ENCODE results near the gene DEGS1. TPM values are rescaled to one million over a fixed set of nuclear protein-coding genes. Genes with fewer than 3 reads are reported as not detected.

DEGS1 gene
- total and polyA plus RNA-seq, 2 donors (not counting 1 experiment from before 2014, with no cell fraction given) = 64.2 to 383 TPM

GRCh38 chr1:224238756-224239155 is 55.7 kb downstream of the DEGS1 start:
- Histone ChIP-seq H3K36me3 (ENCODE audit: control insufficient read depth, insufficient read depth, low read length) (peaks cover 2% of the 10 kb centered on the region), H3K4me2 (ENCODE audit: extremely low read depth, insufficient read depth, low read length) (no peak overlapping the region), H3K4me3 (replicated peaks in 1 of 4; ENCODE audit: control extremely low read depth in 1 of 4, insufficient read depth in 1 of 4, low read depth in 3 of 4, low read length in 4 of 4) (no peak overlapping the region), H3K27me3 (ENCODE audit: control insufficient read depth, insufficient read depth, low read length) (no peaks in the 10 kb centered on the region), H3K4me1 (ENCODE audit: control insufficient read depth, extremely low read depth, insufficient read depth, low read length) (no peaks in the 10 kb centered on the region), H2AFZ (ENCODE audit: low read length) (no peak overlapping the region), H4K20me1 (ENCODE audit: control insufficient read depth, extremely low read depth, insufficient read depth, low read length) (no peaks in the 10 kb centered on the region), H3K79me2 (ENCODE audit: control insufficient read depth, insufficient read depth, low read length) (no peaks in the 10 kb centered on the region), H3K9me3 (ENCODE audit: control insufficient read depth, insufficient read depth, low read depth, low read length) (no peaks in the 10 kb centered on the region), H3K9ac (ENCODE audit: insufficient read depth, low read length) (no peak overlapping the region), H3K27ac (ENCODE audit: insufficient read depth, low read length) (no peak overlapping the region)
- TF ChIP-seq, protein P1, sequence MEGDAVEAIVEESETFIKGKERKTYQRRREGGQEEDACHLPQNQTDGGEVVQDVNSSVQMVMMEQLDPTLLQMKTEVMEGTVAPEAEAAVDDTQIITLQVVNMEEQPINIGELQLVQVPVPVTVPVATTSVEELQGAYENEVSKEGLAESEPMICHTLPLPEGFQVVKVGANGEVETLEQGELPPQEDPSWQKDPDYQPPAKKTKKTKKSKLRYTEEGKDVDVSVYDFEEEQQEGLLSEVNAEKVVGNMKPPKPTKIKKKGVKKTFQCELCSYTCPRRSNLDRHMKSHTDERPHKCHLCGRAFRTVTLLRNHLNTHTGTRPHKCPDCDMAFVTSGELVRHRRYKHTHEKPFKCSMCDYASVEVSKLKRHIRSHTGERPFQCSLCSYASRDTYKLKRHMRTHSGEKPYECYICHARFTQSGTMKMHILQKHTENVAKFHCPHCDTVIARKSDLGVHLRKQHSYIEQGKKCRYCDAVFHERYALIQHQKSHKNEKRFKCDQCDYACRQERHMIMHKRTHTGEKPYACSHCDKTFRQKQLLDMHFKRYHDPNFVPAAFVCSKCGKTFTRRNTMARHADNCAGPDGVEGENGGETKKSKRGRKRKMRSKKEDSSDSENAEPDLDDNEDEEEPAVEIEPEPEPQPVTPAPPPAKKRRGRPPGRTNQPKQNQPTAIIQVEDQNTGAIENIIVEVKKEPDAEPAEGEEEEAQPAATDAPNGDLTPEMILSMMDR (conservative IDR thresholded peaks at IDR 0.05 in 1 of 2, IDR thresholded peaks at IDR 0.05 in 1 of 2; ENCODE audit: low read depth in 1 of 2, low read length in 2 of 2) = no peak
- TF ChIP-seq EZH2 (IDR thresholded peaks at IDR 0.05; ENCODE audit: low read length, missing control alignments) = no peak
- no peak for DNase-seq (ENCODE audit: low read depth in 2 of 2)

Other genes with a start within 250 kb of the DEGS1 start
- gene FBXO28, start 69.1 kb upstream of the DEGS1 start, total RNA-seq = 29.5 and 34.3 TPM in 2 replicates
- 24.4 and 25.3 TPM in 2 replicates for gene FBXO28, start 69.1 kb upstream of the DEGS1 start, polyA plus RNA-seq
- gene NVL, start 146.9 kb downstream of the DEGS1 start, total RNA-seq = 23.4 and 27.6 TPM in 2 replicates
- gene NVL, start 146.9 kb downstream of the DEGS1 start, polyA plus RNA-seq = 20.5 and 28.9 TPM in 2 replicates
- 95.5 and 109 TPM in 2 replicates for gene CNIH4, start 173.6 kb downstream of the DEGS1 start, total RNA-seq
- gene CNIH4, start 173.6 kb downstream of the DEGS1 start, polyA plus RNA-seq = 67.5 and 76.0 TPM in 2 replicates

Measured in fibroblast of lung (primary cell).